DMS153 treated with DMSO at 0.1 percent for 48 hours (cell line): ENCODE measurements around the gene HMGCL.
A peak's percentile ranks its signal among the peaks of the same experiment; 100 is the strongest.
"Not testable (repeated sequence)": the region's sequence is repeated elsewhere in the genome, so short reads cannot be mapped to it uniquely, and the experiment has no call there.

ENCODE experiments used
- DNase-seq: peaks from one replicate; lab custom pipeline; 2025; ENCODE audit not compliant: unreplicated experiment; lab: John Stamatoyannopoulos, UW

HMGCL gene

DNA sequence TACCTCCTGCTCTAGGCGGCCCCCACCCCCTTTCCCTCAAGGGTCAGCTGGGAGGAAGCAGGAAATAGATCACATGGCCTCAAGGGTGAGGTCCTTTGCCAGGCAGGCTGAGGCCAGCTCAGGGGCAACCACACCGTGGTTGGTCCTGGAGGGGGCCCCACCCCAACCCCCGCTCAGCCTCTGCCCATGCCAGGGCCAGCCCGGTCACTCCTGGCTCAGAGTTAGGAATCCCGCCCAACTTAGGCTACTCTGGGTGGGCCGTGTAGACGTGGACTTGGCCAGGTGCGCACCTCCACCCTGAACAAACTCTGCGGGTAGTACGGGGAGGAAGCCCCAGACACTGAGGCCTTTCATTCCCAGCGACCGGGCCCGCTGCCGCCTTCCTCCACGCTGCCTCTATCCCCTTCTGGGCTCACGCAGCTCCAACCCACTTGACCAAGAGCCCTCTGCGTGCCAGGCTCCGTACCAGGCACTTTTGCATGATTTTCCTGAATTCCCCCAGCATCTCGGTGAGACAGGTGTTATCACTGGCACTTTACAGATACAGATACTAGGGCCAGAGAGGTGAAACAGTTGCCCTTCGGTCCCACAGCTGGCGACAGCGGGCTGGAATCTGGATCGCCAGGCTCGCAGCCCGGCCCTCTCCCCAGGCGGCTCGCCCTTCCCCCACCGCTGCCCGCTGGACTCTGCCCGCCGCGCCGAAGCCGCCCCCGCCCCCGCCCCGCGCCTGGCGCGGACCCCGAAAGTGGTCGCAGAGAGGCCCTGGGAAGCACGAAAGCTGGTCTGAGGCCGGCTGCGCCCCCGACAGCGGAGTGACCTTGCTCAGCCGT is 25.4 kb downstream of the HMGCL start:
- no peak for DNase-seq

GRCh38 chr1:23799255-23799569 is 26.0 kb downstream of the HMGCL start:
- no peak for DNase-seq

DNA sequence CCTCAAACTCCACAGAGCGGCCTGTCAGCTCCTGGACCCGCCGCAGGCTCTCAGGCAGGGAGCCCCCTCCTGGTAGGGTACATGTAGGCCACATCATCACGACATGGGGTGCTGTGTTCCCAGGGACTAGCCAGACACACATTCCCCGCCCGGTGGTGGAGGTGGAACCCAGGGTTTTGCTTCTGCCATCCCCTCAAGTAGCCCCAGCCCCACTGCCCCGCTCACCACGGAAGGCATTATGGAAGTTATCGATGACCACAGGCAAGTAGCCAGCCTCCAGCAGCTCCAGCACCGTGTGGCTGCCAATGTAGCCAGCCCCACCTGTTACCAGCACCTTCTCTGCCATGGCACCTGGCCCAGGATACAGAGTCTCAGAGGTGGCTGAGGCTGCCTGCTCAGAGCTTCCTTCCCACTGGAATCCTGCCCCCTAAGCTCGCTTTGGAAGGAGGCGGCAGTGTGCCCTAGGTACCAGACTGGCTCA is 26.5 kb downstream of the HMGCL start:
- DNase-seq: no peak

DNA sequence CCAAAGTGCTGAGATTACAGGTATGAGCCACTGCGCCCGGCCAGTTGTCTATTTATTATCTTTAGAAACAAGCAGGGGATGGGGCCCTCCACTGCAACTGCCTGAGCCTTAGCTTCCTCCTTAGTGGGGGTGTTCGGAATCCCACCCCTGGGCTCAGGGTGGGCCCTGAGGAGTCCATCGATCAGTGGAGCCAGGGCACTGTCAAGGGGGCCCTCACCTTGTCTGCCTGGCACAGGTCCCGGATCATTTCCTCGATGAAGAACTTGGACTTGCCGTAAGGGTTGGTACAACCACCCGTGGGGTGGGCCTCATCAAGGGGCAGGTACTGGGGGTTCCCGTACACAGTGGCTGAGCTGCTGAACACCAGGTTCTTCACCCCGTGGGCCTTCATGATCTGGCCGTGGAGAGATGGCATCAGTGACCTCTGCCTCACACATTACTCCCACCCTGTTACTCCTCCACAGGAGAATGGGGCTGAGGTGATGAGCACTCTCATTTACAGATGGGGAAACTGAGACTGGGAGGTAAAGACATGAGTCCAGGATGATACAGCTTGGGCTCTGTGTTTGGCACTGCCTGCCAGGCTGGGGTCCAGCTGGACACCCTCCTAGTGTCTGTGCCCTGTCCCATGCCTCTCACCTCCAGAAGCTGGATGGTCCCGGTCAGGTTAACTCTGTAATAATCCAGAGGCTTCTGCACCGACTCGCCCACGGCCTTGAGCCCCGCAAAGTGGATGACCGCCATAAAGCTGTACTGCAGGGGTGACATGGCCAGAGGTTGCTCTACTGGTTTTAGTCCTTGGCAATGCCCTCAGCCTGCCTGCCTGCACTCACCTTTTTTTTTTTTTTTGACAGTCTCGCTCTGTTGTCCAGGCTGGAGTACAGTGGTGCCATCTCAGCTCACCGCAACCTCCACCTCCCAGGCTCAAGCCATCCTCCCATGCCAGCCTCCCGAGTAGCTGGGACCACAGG is 27.5 kb downstream of the HMGCL start:
- no peak for DNase-seq

DNA sequence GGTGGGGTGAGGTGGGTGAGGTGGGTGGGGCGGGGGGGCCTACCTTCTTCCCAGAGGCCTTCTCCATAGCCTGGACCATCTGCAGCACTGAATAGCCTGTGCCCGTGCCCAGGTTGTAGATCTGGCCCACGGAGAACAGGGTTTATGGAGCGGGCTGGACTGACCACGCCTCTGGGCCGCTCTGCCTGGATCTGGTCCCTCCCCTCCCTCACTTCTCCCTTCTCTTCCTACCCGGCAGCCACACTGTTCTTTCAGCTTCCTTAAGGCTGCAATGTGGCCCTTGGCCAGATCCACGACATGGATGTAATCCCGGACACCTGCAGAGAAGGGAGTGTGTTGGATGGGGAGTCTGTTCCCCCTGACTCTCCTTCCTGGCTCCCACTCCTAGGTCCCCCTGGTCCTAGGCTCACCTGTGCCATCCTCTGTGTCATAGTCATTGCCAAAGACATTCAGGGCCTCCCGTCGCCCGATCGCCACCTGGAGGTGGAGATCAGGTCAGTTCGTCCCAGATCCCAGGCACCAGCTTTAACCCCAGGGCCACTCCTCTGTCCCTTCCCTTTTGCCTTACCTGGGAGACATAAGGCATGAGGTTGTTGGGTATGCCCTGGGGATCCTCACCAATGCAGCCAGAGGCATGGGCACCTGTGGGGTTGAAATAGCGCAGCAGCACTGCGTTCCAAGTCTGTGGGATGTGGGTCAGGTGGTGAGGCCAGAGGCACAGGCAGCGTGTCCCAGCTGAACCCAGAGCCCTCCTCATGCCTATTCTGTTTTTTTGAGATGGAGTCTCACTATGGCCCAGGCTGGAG is 28.6 kb downstream of the HMGCL start:
- no peak for DNase-seq

DNA sequence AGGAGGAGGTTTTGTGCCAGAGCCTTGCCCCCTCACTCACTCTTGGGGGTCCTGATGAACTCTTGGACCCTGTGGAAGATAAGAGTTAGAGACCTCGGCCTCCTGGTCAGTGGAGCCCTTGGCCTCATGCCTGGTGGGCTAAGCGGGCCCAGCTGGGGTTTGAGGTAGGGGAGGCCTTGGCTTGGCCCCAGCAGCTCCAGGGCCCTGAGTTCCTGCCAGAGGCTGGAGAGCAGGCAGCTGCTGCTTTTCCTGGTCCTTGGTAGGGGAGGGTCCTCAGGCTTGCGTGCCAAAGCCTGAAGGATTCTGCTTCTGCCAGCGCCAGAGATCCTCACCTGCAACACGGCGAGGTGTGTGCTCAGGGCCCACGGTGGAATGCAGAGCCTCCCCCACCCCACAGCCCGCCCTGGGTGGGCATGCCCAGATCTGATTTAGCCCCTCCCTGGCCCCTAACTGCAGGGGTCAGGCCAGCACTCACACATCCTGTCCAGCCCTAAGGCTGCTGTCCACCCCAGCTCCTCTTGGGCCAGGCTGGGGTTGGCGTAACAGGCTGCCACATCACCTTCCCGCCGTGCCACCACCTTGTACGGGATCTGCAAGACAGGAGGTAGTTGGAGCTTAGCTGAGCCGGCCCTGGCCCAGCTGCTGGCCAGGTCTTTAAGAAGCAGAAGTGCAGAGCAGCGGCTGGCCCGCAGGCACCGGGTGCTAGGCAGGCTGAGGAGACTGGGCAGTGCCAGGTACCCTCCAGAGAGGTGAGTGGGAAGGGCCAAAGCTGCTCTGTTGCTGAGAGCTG is 29.4 kb downstream of the HMGCL start:
- no peak for DNase-seq

DNA sequence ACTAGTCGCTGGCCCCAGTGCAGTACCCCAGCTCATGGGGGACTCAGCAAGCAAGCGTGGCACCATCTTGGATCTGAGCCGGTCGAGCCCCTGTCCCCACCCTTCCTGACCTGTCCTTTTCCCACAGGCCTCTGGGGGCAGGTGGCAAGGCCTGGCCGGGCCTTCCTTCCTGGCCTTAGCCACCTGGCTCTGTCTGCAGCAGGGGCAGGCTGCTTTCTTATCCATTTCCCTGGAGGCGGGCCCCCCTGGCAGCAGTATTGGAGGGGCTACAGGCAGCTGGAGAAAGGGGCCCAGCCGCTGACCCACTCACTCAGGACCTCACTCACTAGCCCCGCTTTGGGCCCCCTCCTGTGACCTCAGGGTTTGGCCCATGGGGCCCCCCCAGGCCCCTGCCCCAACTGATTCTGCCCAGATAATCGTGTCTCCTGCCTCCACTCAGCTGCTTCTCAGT is 30.5 kb downstream of the HMGCL start:
- not testable (repeated sequence) for DNase-seq

DNA sequence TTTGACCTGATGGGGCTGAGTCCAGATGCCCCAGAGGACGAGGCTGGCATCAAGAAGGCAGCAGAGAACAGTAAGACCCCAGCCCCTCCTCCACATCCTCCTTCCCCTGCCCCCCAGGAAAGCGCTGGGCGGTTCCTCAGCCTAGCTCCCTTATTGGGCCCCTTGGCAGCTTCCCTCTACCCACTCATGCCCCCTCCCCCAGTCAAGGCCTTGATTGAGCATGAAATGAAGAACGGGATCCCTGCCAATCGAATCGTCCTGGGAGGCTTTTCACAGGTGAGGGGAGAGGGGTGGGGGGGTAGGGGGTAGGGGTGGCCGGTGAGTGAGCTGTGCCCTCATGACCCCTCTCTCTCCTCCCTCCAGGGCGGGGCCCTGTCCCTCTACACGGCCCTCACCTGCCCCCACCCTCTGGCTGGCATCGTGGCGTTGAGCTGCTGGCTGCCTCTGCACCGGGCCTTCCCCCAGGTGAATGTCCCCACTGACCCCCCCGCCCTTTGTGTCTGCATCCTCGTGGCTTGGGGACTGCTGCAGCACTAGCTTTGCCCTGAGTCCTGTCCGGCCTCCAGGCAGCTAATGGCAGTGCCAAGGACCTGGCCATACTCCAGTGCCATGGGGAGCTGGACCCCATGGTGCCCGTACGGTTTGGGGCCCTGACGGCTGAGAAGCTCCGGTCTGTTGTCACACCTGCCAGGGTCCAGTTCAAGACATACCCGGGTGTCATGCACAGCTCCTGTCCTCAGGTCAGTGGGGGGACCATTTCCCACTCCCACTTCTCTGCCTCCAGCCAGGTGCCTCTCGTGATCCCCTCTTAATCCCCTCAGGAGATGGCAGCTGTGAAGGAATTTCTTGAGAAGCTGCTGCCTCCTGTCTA is 31.1 kb downstream of the HMGCL start:
- no peak for DNase-seq

DNA sequence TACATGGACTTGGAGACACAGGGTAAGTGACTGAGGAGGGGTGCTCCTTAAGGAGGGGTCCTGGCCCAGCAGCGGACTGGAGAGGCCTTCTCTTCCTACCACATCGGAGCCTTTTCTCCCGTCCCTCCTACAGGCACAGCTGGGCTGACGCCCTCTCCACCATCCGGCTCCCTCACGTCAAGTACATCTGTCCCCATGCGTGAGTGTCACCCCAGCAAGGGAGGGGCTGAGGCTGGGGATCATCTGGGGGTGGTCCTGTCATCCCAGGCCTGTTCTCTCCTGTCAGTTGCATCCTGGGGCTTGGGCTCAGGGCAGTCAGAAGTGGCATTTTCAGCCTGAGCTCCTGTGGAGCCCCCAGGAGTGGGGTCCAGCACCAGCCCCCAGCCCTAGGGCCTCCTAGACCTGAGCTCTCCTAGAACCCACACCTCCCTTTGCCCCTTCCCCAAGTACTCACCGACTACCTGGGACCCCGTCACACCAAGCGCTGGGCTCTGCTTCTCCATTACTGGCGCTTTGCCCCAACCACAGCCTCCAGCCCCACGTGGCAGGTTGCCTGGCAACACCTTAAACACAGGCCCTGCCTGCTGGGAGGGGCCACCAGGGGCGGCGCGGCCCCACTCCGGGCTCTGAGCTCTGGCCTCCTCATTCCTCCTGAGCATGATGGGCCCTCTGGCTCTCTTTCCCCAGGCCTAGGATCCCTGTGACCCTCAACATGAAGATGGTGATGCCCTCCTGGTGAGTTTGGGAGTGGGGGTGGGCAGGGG is 32.0 kb downstream of the HMGCL start:
- DNase-seq: no peak

DNA sequence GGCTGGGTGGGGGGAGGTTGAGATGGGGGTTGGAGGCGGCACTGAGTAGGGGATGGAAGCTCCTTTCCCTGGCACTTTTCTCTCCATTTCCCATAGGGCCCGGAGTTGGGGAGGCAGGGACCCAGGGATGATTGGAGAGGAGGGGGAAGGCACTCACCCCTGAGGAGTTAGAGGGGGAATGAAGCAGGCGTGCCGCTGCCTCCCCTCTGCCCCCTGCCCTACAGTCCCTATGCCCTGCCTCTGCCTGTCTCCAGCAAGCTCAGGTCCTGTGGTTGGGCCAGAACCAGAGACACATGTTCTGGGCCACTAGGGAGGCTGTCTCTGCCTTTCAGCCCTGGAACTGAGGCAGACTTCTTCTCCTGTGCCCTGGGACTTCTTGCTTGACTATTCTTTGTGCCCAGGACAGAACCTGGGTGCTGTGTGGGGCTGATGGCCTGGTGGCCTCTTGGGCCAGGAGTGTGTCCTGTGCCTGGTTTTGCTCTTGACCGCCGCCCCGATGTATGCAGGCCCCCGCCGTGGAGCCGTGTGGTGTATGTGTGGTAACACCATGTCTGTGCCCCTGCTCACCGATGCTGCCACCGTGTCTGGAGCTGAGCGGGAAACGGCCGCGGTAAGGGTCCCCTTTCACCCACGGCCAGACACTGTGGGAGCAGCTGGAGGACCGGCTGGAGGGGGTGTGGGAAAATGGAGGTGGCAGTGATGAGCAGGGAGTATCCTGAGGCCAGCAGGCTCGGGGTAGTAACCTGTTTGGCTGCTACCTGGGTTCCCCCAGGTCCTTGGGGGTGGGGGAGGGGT is 32.9 kb downstream of the HMGCL start:
- no peak for DNase-seq

- no peak for DNase-seq
Measured at GRCh38 chr1:23791516-23792047, 33.6 kb downstream of the HMGCL start.

- peak; percentile 63 for DNase-seq
Measured at GRCh38 chr1:23790696-23791515, 34.3 kb downstream of the HMGCL start, which contains the start of gene LYPLA2. Gene LYPLA2, plus strand, starts transcription at chr1:23791145. Its CDS starts 1,538 bp downstream, at chr1:23792683.

GRCh38 chr1:23788695-23789094 is 36.5 kb downstream of the HMGCL start:
- no peak for DNase-seq

- no peak for DNase-seq
Measured at GRCh38 chr1:23787701-23788100, 37.5 kb downstream of the HMGCL start.

DNA sequence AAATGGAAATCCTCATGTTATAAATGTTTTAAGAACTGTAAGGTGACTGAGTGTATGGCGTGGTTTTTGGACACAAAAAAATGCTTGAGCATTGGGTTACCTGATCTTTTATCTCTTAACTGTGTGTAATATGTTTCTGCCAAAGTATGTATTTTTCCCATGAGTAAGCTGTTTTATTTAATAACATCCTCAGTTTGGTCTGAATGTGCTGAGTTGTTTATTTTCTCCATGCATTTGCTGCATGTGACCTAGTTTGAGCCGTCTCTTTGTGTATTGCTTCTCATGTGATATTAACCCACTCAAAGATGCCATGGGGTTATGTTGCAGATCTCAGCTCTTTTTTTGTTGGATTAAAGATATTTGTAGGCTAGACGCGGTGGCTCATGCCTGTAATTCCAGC is 40.4 kb downstream of the HMGCL start:
- DNase-seq: no peak

DNA sequence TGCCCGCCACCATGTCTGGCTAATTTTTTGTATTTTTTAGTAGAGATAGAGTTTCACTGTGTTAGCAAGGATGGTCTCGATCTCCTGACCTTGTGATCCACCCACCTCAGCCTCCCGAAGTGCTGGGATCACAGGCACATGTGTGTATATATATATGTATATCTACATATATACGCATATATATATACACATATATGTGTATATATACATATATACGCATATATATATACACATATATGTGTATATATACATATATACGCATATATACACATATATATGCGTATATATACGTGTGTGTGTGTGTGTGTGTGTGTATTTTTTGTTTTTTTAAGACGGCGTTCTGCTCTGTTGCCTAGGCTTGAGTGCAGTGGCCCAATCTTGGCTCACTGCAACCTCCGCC is 42.1 kb downstream of the HMGCL start:
- DNase-seq: not testable (repeated sequence)
